GM21723 (cell line): ENCODE results near the gene SLC25A43.
"Not testable (repeated sequence)": the region's sequence is repeated elsewhere in the genome, so short reads cannot be mapped to it uniquely, and the experiment has no call there.

ENCODE experiments used
- ATAC-seq: cut with Tn5 transposase; IDR thresholded peaks from one replicate; pipeline ENCODE4 v1.9.1; 2021; ENCODE audit warnings: mild to moderate bottlenecking, moderate library complexity; ENCODE audit not compliant: unreplicated experiment

The SLC25A43 gene

GRCh38 chrX:119398974-119399771 is at the start of gene SLC25A43:
Gene SLC25A43, plus strand, starts transcription at chrX:119399336. Its CDS starts 68 bp downstream, at chrX:119399404.
- ATAC-seq: peak; percentile 93

GRCh38 chrX:119359618-119360382 is 39.3 kb upstream of the SLC25A43 start:
- no peak for ATAC-seq

- ATAC-seq: not testable (repeated sequence)
Measured at GRCh38 chrX:119361451-119361850, 37.7 kb upstream of the SLC25A43 start.

- not testable (repeated sequence) for ATAC-seq
Measured at GRCh38 chrX:119362074-119362473, 37.1 kb upstream of the SLC25A43 start.

- no peak for ATAC-seq
Measured at GRCh38 chrX:119363391-119363790, 35.7 kb upstream of the SLC25A43 start.

- ATAC-seq: not testable (repeated sequence)
Measured at GRCh38 chrX:119371861-119372260, 27.3 kb upstream of the SLC25A43 start.

- no peak for ATAC-seq
Measured at GRCh38 chrX:119374736-119375135, 24.4 kb upstream of the SLC25A43 start.

- no peak for ATAC-seq
Measured at GRCh38 chrX:119375561-119375960, 23.6 kb upstream of the SLC25A43 start.

GRCh38 chrX:119376312-119376711 is 22.8 kb upstream of the SLC25A43 start:
- ATAC-seq: no peak

GRCh38 chrX:119381349-119381944 is 17.7 kb upstream of the SLC25A43 start:
- ATAC-seq: no peak

GRCh38 chrX:119382606-119383005 is 16.5 kb upstream of the SLC25A43 start:
- ATAC-seq: no peak

- not testable (repeated sequence) for ATAC-seq
Measured at GRCh38 chrX:119386685-119387084, 12.5 kb upstream of the SLC25A43 start.

GRCh38 chrX:119387426-119387825 is 11.7 kb upstream of the SLC25A43 start:
- ATAC-seq: not testable (repeated sequence)

- no peak for ATAC-seq
Measured at GRCh38 chrX:119389214-119389613, 9.9 kb upstream of the SLC25A43 start.

- no peak for ATAC-seq
Measured at GRCh38 chrX:119389871-119390501, 9.2 kb upstream of the SLC25A43 start.

- ATAC-seq: no peak
Measured at GRCh38 chrX:119391279-119391678, 7.9 kb upstream of the SLC25A43 start.

GRCh38 chrX:119393144-119393543 is 6.0 kb upstream of the SLC25A43 start:
- no peak for ATAC-seq

- ATAC-seq: no peak
Measured at GRCh38 chrX:119398587-119398973, 556 bp upstream of the SLC25A43 start.

- no peak for ATAC-seq
Measured at GRCh38 chrX:119399772-119400101, 601 bp downstream of the SLC25A43 start.

- ATAC-seq: no peak
Measured at GRCh38 chrX:119401569-119401968, 2.4 kb downstream of the SLC25A43 start.

- no peak for ATAC-seq
Measured at GRCh38 chrX:119402588-119402987, 3.5 kb downstream of the SLC25A43 start.
